ENCODE measurements around the gene ADK. TPM values are rescaled to one million over a fixed set of nuclear protein-coding genes. Genes with fewer than 3 reads are reported as not detected.
"Not testable (repeated sequence)": the region's sequence is repeated elsewhere in the genome, so short reads cannot be mapped to it uniquely, and the experiment has no call there.

Gene ADK
- polyA plus RNA-seq, 3 donors = 27.0 to 33.2 (median 27.3) TPM

GRCh38 chr10:74485283-74485682, 334.3 kb downstream of the ADK start:
- DNase-seq (ENCODE audit: extremely low read depth in 1 of 11, low read depth in 9 of 11, low spot score in 4 of 11) = no peak

- no peak for DNase-seq (ENCODE audit: extremely low read depth in 1 of 11, low read depth in 9 of 11, low spot score in 4 of 11)
These were observed 335.6 kb downstream of the ADK start for GRCh38 chr10:74486659-74487058.

GRCh38 chr10:74488907-74489306, 337.9 kb downstream of the ADK start:
- DNase-seq (ENCODE audit: extremely low read depth in 1 of 11, low read depth in 9 of 11, low spot score in 4 of 11) = no peak

- no peak for DNase-seq (ENCODE audit: extremely low read depth in 1 of 11, low read depth in 9 of 11, low spot score in 4 of 11)
These were observed 339.5 kb downstream of the ADK start for GRCh38 chr10:74490551-74490950.

- no peak for DNase-seq (ENCODE audit: extremely low read depth in 1 of 11, low read depth in 9 of 11, low spot score in 4 of 11)
These were observed 340.0 kb downstream of the ADK start for GRCh38 chr10:74491014-74491413.

GRCh38 chr10:74496276-74496675, 345.3 kb downstream of the ADK start:
- not testable (repeated sequence) for DNase-seq (ENCODE audit: extremely low read depth in 1 of 11, low read depth in 9 of 11, low spot score in 4 of 11)

GRCh38 chr10:74498664-74499063, 347.6 kb downstream of the ADK start:
- DNase-seq (ENCODE audit: extremely low read depth in 1 of 11, low read depth in 9 of 11, low spot score in 4 of 11) = not testable (repeated sequence)

GRCh38 chr10:74500026-74500704, 349.1 kb downstream of the ADK start:
- DNase-seq (ENCODE audit: extremely low read depth in 1 of 11, low read depth in 9 of 11, low spot score in 4 of 11) = no peak

GRCh38 chr10:74500816-74501215, 349.8 kb downstream of the ADK start:
- DNase-seq (ENCODE audit: extremely low read depth in 1 of 11, low read depth in 9 of 11, low spot score in 4 of 11) = no peak

GRCh38 chr10:74502963-74503608, 352.1 kb downstream of the ADK start:
- no peak for DNase-seq (ENCODE audit: extremely low read depth in 1 of 11, low read depth in 9 of 11, low spot score in 4 of 11)

- DNase-seq (ENCODE audit: extremely low read depth in 1 of 11, low read depth in 9 of 11, low spot score in 4 of 11) = no peak
These were observed 356.9 kb downstream of the ADK start for GRCh38 chr10:74507951-74508350.

GRCh38 chr10:74510594-74510993, 359.6 kb downstream of the ADK start:
- DNase-seq (ENCODE audit: extremely low read depth in 1 of 11, low read depth in 9 of 11, low spot score in 4 of 11) = no peak

- no peak for DNase-seq (ENCODE audit: extremely low read depth in 1 of 11, low read depth in 9 of 11, low spot score in 4 of 11)
These were observed 360.0 kb downstream of the ADK start for GRCh38 chr10:74511051-74511450.

GRCh38 chr10:74514322-74514721, 363.3 kb downstream of the ADK start:
- no peak for DNase-seq (ENCODE audit: extremely low read depth in 1 of 11, low read depth in 9 of 11, low spot score in 4 of 11)

GRCh38 chr10:74518061-74518460, 367.0 kb downstream of the ADK start:
- DNase-seq (ENCODE audit: extremely low read depth in 1 of 11, low read depth in 9 of 11, low spot score in 4 of 11) = no peak

GRCh38 chr10:74521526-74521925, 370.5 kb downstream of the ADK start:
- no peak for DNase-seq (ENCODE audit: extremely low read depth in 1 of 11, low read depth in 9 of 11, low spot score in 4 of 11)

- no peak for DNase-seq (ENCODE audit: extremely low read depth in 1 of 11, low read depth in 9 of 11, low spot score in 4 of 11)
These were observed 372.2 kb downstream of the ADK start for GRCh38 chr10:74523199-74523598.

GRCh38 chr10:74525885-74526284, 374.9 kb downstream of the ADK start:
- no peak for DNase-seq (ENCODE audit: extremely low read depth in 1 of 11, low read depth in 9 of 11, low spot score in 4 of 11)

GRCh38 chr10:74527611-74528010, 376.6 kb downstream of the ADK start:
- DNase-seq (ENCODE audit: extremely low read depth in 1 of 11, low read depth in 9 of 11, low spot score in 4 of 11) = not testable (repeated sequence)

- DNase-seq (ENCODE audit: extremely low read depth in 1 of 11, low read depth in 9 of 11, low spot score in 4 of 11) = no peak
These were observed 378.2 kb downstream of the ADK start for GRCh38 chr10:74529205-74529604.

- DNase-seq (ENCODE audit: extremely low read depth in 1 of 11, low read depth in 9 of 11, low spot score in 4 of 11) = no peak
These were observed 380.0 kb downstream of the ADK start for GRCh38 chr10:74530981-74531380.

Measured in renal cortex interstitium (tissue), 11 donors.